NCI-H128 (cell line): ENCODE measurements around the gene KIRREL1.

ENCODE experiments used
- DNase-seq: peaks from one replicate; lab custom pipeline; 2025; ENCODE audit not compliant: unreplicated experiment; lab: John Stamatoyannopoulos, UW

Gene KIRREL1

DNA sequence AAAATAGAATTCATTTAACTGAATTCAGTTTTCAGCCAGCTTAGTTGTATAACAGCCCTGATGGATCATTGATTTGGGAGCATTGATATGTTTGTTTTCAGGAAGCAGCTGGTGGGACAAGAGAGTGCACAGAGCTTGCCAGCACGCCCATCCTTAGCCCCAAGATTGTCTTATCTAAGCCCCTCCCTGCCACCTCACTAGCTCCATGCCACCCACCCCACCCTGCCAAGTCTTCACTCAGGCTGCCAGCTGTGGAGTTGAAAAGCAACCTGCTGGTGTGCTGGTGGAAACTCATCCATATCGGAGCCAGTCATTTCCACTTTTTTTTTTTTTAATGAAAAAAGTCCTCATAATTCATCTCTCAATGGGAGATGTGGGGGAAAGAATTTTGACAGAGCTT lies 11.8 kb downstream of the KIRREL1 start:
- no peak for DNase-seq

DNA sequence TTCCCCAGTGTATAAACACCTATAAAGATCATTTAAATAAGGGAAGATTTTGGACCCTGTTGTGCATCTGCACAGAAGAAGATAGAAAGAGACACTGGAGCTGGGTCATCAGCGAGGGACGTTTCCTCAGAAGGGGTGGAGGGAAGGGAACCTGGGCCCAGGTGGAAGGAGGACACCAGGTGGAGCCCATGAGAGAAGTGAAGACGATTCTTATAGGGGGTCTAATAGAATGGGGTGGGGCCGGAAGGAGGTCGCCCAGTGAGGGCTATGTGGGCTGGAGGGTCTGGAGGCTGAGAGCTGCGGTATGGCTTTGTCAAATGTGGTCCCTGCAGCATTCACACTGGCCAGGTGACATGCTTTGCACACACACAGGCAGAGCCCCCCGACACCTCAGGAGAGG lies 13.7 kb downstream of the KIRREL1 start:
- no peak for DNase-seq

GRCh38 chr1:158007667-158008386 lies 14.4 kb downstream of the KIRREL1 start:
- DNase-seq, result no peak

DNA sequence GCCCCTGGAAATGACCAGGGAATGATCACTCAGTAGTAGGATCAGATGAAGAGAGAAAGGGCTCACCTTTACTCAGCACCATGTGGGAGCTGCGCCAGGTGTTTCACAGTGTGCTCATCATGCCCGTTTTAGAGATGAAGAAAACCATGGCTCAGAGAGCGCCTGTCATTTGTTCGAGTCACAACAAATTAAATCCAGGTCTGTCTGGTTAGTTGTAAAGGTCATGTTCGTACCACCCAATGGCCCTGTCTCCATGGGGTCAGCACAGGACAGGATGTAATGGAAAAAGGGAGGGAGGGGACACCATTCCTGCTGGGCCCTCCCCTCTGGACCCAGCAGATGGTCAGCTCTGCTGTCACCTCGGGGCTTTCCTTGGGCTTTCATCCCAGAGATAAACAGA lies 15.2 kb downstream of the KIRREL1 start:
- DNase-seq, result no peak

GRCh38 chr1:158011714-158012113 lies 18.3 kb downstream of the KIRREL1 start:
- DNase-seq, result no peak

- no peak for DNase-seq
Observed at GRCh38 chr1:158013840-158014730, 20.6 kb downstream of the KIRREL1 start.

GRCh38 chr1:158014731-158015320 lies 21.4 kb downstream of the KIRREL1 start:
- no peak for DNase-seq

GRCh38 chr1:158016651-158017335 lies 23.3 kb downstream of the KIRREL1 start:
- no peak for DNase-seq

DNA sequence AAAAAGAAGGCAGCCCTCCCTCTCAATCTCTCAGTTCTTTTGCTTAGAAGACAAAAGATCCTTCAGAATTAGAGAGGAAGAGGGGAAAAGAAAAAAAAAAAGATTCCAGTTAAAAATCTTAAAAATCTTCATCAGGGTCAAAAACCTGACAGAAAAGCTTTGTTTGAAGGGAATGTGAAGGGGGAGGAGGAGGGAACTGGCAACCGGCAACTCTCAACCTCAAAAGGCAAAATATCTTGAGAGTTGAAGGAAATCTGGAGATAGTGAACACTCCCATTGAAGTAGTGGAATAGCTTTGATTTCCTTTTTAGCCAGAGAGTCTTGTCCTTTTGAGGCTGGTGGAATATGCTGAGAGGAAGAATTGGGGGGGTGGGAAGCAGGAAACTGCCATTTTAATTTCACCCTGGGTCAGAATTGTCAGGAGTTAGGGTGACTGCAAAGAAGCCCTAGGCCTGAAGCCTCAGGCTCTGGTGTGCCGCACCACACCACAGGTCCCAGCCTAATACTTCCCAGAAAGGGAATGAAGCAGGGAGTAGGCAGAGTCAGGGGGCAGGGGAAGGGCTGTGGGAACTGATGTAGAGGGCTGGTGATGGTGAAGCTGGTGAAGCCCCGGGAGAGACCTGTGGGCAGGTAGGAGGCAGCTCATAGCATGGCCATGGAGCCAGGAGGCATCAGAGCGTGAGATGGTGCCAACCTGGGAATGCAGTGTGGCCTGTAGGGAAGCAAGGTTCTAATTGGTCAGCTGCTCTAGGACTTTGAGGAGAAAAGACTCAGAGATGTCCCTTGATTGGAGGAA lies 24.6 kb downstream of the KIRREL1 start:
- DNase-seq, result no peak

DNA sequence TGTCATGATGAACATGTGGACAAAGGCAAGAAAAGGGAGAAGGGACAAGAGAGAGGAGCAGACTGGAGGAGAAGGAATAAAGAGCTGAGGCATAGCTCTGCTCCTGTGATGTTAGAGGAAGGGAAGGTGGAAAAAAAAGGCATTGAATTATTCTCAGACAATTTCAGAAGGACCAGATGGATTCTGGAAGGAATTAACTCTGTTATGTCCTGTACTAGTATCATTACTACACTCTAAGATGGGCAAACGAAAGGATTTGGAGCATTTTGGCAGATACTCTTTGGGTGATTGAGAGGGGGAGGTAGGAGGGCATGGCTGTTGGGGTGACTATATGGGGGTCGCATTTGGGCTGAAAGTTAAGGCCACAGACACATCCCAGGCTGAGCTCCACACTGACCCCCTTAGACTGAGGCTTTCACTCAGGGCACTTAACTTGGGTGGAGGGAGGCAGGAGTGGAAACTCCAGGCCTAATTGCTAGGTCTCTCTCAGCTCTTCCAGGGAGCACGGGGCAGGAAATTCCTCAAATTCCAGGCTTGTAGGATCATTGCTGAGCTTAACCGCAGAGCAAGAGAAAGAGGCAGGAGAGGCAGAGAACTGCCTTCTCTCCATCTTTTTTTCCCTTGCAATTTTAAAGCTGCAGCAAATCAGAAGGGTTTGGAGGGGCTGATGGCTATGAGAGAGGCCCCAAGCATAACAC lies 25.9 kb downstream of the KIRREL1 start:
- DNase-seq, result no peak

DNA sequence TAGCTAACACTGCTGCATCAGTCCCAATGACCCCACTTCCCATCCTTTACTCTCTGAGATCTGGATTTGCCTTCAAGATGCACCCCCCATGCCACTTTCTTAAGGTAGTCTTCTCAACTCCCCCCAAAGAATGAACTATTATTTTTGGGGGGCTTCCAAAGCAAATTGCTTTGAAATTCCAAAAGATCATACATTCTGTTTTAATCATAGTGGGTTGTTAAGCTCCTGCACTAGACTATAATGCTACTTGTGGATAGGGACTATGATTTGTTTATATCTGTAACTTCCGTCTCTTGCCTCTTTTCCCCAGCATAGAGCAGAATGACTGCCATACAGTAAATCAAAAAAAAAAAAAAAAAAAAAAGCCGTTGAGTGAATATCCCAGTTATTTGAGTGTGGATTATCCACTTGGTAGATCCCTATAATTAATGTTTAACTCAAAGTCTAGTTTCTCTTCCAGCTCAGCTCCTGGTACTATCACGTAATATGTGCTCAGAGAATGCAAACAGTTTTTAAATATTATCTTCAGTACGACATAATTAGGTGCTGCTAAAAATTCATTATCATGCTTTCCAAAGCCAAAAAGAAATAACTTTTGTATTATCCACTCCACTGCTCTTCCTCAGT lies 26.9 kb downstream of the KIRREL1 start:
- no peak for DNase-seq

- no peak for DNase-seq
Observed at GRCh38 chr1:158020886-158021620, 27.6 kb downstream of the KIRREL1 start.

GRCh38 chr1:158021721-158022120 lies 28.3 kb downstream of the KIRREL1 start:
- no peak for DNase-seq

GRCh38 chr1:158022554-158023312 lies 29.3 kb downstream of the KIRREL1 start:
- DNase-seq, result no peak

- no peak for DNase-seq
Observed at GRCh38 chr1:158024737-158025136, 31.3 kb downstream of the KIRREL1 start.

DNA sequence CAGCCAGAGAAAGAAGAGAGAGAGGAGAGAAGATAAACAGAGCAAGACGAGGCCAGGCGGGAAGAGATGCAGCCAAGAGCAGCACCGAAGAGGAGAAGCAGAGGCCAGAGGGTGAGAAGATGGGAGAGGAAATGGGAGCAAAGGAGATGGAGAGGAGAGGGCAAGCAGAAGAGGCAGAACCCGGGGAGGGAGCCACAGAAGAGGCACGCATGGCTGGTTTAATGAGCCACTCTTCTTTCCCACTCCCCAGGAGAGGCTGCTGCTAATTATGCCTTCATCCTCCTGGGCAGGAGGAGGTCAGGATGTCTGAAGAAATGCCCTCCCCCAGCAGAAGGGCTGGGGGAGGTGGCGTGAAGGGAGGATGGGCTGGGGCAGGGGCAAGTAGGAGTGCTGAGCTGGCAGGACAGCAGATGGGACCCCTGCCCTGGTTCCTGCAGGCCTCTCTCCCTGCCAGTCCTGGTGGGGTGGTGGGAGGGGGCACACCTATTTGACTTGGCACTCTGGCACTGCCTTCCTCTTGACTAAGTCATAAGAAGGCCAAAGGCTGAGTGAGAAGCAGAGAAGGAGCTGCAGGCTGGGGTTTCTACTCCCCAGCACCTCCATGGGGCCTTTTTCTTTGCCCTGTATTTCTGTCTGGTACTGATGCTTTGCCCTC lies 32.3 kb downstream of the KIRREL1 start:
- DNase-seq, result no peak

GRCh38 chr1:158026651-158027050 lies 33.2 kb downstream of the KIRREL1 start:
- DNase-seq, result no peak

GRCh38 chr1:158027508-158027907 lies 34.1 kb downstream of the KIRREL1 start:
- DNase-seq, result no peak
